HepG2 (cell line): ENCODE data around the gene PIGL. TPM values are rescaled to one million over a fixed set of nuclear protein-coding genes. Genes with fewer than 3 reads are reported as not detected.
A peak's percentile ranks its signal among the peaks of the same experiment; 100 is the strongest.

Experiments
- AKAP8 ChIP-seq: sonication (generic); formaldehyde crosslinking; IDR thresholded peaks from 2 replicates; pipeline ENCODE4 v1.5.1; 2020; ENCODE audit warnings: mild to moderate bottlenecking, missing genetic modification reagents
- AKNA ChIP-seq: sonication (generic); formaldehyde crosslinking; IDR thresholded peaks from 2 replicates; pipeline ENCODE4 v1.4.0; 2020; ENCODE audit warnings: missing genetic modification reagents, borderline replicate concordance
- ATF1 ChIP-seq: IDR thresholded peaks from 2 replicates; pipeline ENCODE4 v1.6.1; 2016; ENCODE audit warnings: mild to moderate bottlenecking, control low read depth
- CTCF ChIP-seq: sonication (generic); formaldehyde crosslinking; IDR thresholded peaks from 2 replicates; pipeline ENCODE4 v1.5.0; 2020; ENCODE audit warnings: mild to moderate bottlenecking, missing genetic modification reagents, moderate library complexity
- ELF4 ChIP-seq: sonication (generic); formaldehyde crosslinking; IDR thresholded peaks from 2 replicates; pipeline ENCODE4 v1.5.0; 2020; ENCODE audit warnings: missing genetic modification reagents, mild to moderate bottlenecking, moderate library complexity, borderline replicate concordance
- GABPB1 ChIP-seq: IDR thresholded peaks from 2 replicates; pipeline ENCODE4 v1.6.1; 2016; ENCODE audit warnings: mild to moderate bottlenecking, missing genetic modification reagents, moderate library complexity, missing compliant biosample characterization
- GTF3A ChIP-seq: sonication (generic); formaldehyde crosslinking; conservative IDR thresholded peaks from 2 replicates; pipeline ENCODE4 v1.4.0; 2020; ENCODE audit warnings: mild to moderate bottlenecking, missing genetic modification reagents
- MAFF ChIP-seq: IDR thresholded peaks from 2 replicates; pipeline ENCODE4 v1.6.1; 2011; ENCODE audit warnings: low read depth, low read length, improper control_type of control experiment
- MYNN ChIP-seq: sonication (generic); formaldehyde crosslinking; IDR thresholded peaks from 2 replicates; pipeline ENCODE4 v1.4.0; 2020; ENCODE audit warnings: mild to moderate bottlenecking, low read depth, missing genetic modification reagents
- PITX1 ChIP-seq: sonication (generic); formaldehyde crosslinking; IDR thresholded peaks from 2 replicates; pipeline ENCODE4 v1.5.1; 2020; ENCODE audit warnings: mild to moderate bottlenecking, missing genetic modification reagents
- RFX3 ChIP-seq: IDR thresholded peaks from 2 replicates; pipeline ENCODE4 v1.6.1; 2016; ENCODE audit warnings: missing biosample characterization, missing genetic modification reagents
- SALL1 ChIP-seq: sonication (generic); formaldehyde crosslinking; IDR thresholded peaks from 2 replicates; pipeline ENCODE4 v1.8.0; 2022; ENCODE audit warnings: mild to moderate bottlenecking, missing genetic modification reagents
- STAG1 ChIP-seq: sonication (generic); formaldehyde crosslinking; IDR thresholded peaks from 2 replicates; pipeline ENCODE4 v1.4.0; 2020; ENCODE audit warnings: missing genetic modification reagents
- ZBTB25 ChIP-seq: IDR thresholded peaks from 2 replicates; pipeline ENCODE4 v1.6.1; 2018; ENCODE audit warnings: missing genetic modification reagents
- ZNF143 ChIP-seq: sonication (generic); formaldehyde crosslinking; IDR thresholded peaks from 2 replicates; pipeline ENCODE4 v1.4.0; 2020; ENCODE audit warnings: missing genetic modification reagents
- ZNF24 ChIP-seq: fragments of 450-650 bp; IDR thresholded peaks from 2 replicates; pipeline ENCODE4 v1.6.1; 2017; ENCODE audit warnings: antibody characterized with exemption, mild to moderate bottlenecking
- ZNF317 ChIP-seq: sonication (generic); formaldehyde crosslinking; IDR thresholded peaks from 2 replicates; pipeline ENCODE4 v1.5.0; 2020; ENCODE audit warnings: mild to moderate bottlenecking, missing genetic modification reagents
- ZNF530 ChIP-seq: sonication (generic); formaldehyde crosslinking; IDR thresholded peaks from 2 replicates; pipeline ENCODE4 v1.5.0; 2020; ENCODE audit warnings: low read depth, mild to moderate bottlenecking, missing genetic modification reagents
- ZNF564 ChIP-seq: sonication (generic); formaldehyde crosslinking; IDR thresholded peaks from 2 replicates; pipeline ENCODE4 v1.8.1; 2023; ENCODE audit warnings: mild to moderate bottlenecking, missing genetic modification reagents
- ZNF782 ChIP-seq: sonication (generic); formaldehyde crosslinking; IDR thresholded peaks from 2 replicates; pipeline ENCODE4 v1.4.0; 2020; ENCODE audit warnings: missing genetic modification reagents, mild to moderate bottlenecking, borderline replicate concordance
- ZNF792 ChIP-seq: IDR thresholded peaks from 2 replicates; pipeline ENCODE4 v1.6.1; 2016
- ZNF800 ChIP-seq: sonication (generic); formaldehyde crosslinking; IDR thresholded peaks from 2 replicates; pipeline ENCODE4 v1.4.0; 2020; ENCODE audit warnings: missing genetic modification reagents
- ZSCAN25 ChIP-seq: sonication (generic); formaldehyde crosslinking; IDR thresholded peaks from 2 replicates; pipeline ENCODE4 v1.8.0; 2022; ENCODE audit warnings: mild to moderate bottlenecking, missing genetic modification reagents
- polyA plus RNA-seq, 8 experiments: library from polyadenylated mRNA; depleted of rRNA in 3 of 8; stranded (reverse) in 7 of 8; unstranded in 1 of 8; fragments of >200 nt; fragmentation: Illumina TruSeq in 4 of 8; extraction: Trizol in 4 of 8; gene quantifications; 2 replicates each; pipeline versions ENCODE4 v1.2.1 to v1.2.3, GENCODE V29; 2011 to 2016; ENCODE audit warnings: low read depth in 4 of 8, missing spikeins in 1 of 8, mixed read lengths in 1 of 8; ENCODE audit not compliant: insufficient read depth in 1 of 8
- total RNA-seq, 5 experiments: library from RNA; depleted of rRNA; stranded (reverse); fragments of >200 nt; fragmentation: Illumina TruSeq; extraction: Trizol; gene quantifications; 2 replicates each; pipeline ENCODE4 v1.2.3, GENCODE V29; 2016; ENCODE audit warnings: low read depth in 1 of 5

PIGL gene
- total and polyA plus RNA-seq, 2 of the 13 experiments (the other 11 are each of a cell fraction or from before 2014, with no cell fraction given) = 28.5 to 63.8 TPM

- TF ChIP-seq GTF3A (CRISPR knock-in tag) (no peak), ZNF782 (CRISPR knock-in tag) (no peak), ZNF317 (no peak), AKNA (CRISPR knock-in tag) (no peak), SALL1 (CRISPR knock-in tag) (no peak), ATF1 (CRISPR knock-in tag) (no peak), RFX3 (no peak), ZBTB25 (CRISPR knock-in tag) (no peak), ZNF800 (CRISPR knock-in tag) (no peak), AKAP8 (CRISPR knock-in tag) (no peak), ZSCAN25 (no peak), ZNF24 (no peak), MYNN (no peak), MAFF (no peak), PITX1 (CRISPR knock-in tag) (no peak), STAG1 (CRISPR knock-in tag) (peak; percentile 48), ZNF792 (CRISPR knock-in tag) (no peak), ZNF530 (CRISPR knock-in tag) (no peak), CTCF (CRISPR knock-in tag) (peak; percentile 51), ZNF143 (CRISPR knock-in tag) (no peak), ELF4 (no peak), GABPB1 (CRISPR knock-in tag) (no peak), ZNF564 (CRISPR knock-in tag) (no peak)
Observed at GRCh38 chr17:16294560-16294959, 77.5 kb downstream of the PIGL start (continued).
